A375 (cell line): Measurements from ENCODE around the gene LDLR. TPM values are rescaled to one million over a fixed set of nuclear protein-coding genes. Genes with fewer than 3 reads are reported as not detected.

ENCODE experiments used
- total RNA-seq: library from RNA; depleted of rRNA; stranded (reverse); fragments of >200 nt; shearing (Covaris generic); gene quantifications from 2 replicates; pipeline ENCODE4 v1.2.3, GENCODE V29; 2014; rRNA removed

The LDLR gene
- 198 and 231 TPM in 2 replicates for total RNA-seq

DNA sequence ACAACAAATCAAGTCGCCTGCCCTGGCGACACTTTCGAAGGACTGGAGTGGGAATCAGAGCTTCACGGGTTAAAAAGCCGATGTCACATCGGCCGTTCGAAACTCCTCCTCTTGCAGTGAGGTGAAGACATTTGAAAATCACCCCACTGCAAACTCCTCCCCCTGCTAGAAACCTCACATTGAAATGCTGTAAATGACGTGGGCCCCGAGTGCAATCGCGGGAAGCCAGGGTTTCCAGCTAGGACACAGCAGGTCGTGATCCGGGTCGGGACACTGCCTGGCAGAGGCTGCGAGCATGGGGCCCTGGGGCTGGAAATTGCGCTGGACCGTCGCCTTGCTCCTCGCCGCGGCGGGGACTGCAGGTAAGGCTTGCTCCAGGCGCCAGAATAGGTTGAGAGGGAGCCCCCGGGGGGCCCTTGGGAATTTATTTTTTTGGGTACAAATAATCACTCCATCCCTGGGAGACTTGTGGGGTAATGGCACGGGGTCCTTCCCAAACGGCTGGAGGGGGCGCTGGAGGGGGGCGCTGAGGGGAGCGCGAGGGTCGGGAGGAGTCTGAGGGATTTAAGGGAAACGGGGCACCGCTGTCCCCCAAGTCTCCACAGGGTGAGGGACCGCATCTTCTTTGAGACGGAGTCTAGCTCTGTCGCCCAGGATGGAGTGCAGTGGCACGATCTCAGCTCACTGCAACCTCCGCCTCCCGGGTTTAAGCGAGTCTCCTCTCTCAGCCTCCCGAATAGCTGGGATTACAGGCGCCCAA lies at the start of gene LDLR:
Gene LDLR, plus strand, starts transcription at position 210 of the 760 bp plus-strand sequence. Its CDS starts 86 bp downstream, at position 296.

DNA sequence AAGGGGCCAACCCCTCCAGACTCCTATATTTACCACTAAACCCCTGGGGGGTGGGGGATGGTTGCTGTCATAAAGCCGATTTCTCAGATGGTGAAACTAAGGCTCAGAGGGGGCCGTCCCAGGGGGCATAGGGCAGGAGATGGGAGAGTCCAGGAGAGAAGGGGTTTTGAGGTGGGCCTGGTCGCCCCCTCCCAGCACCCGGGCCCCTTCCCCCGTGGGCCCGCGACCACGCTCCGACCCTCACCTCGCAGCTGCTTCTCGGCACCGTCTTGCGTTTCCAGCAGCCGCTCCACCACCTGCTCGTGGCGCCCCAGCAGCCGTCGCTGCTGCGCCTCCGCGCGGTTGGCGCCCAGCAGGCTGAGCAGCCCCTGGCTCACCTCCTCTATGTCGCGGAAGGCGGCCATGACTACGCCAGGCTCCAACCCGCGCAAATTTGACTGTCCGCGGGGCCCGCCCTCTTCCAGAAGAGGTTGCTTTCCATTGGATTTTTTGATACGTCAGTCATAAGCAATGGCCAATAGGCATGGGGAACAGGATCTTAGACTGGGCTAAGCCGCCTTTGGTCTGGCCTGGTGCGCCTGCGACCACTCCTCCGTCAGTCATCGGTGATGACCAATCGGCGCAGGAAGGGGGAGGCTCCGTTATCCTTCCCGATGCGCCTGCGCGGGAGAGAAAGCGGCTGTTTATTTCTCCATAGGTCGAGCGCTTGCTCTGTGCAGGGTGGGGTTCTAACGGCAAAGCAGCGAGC lies 66.3 kb downstream of the LDLR start, which contains the start of gene SPC24:
Gene SPC24, minus strand, starts transcription at position 410 of the 748 bp plus-strand sequence. Its CDS starts 6 bp downstream, at position 404.

Other genes with a start within 250 kb of the LDLR start
- gene C19orf38, start 241.0 kb upstream of the LDLR start, total RNA-seq = 0.48 TPM in 1 of 2 replicates, not detected in the other
- 44.2 and 53.4 TPM in 2 replicates for gene CARM1, start 217.9 kb upstream of the LDLR start, total RNA-seq
- 86.8 and 88.2 TPM in 2 replicates for gene YIPF2, start 160.8 kb upstream of the LDLR start, total RNA-seq
- 49.9 and 52.5 TPM in 2 replicates for gene TIMM29, start 160.7 kb upstream of the LDLR start, total RNA-seq
- 218 and 226 TPM in 2 replicates for gene SMARCA4, start 128.4 kb upstream of the LDLR start, total RNA-seq
- gene SPC24, start 66.3 kb downstream of the LDLR start, total RNA-seq = 164 and 193 TPM in 2 replicates
- gene KANK2, start 108.1 kb downstream of the LDLR start, total RNA-seq = 56.0 and 56.1 TPM in 2 replicates
- gene ANGPTL8, start 150.2 kb downstream of the LDLR start, total RNA-seq = not detected in 2 replicates
- gene DOCK6, start 173.1 kb downstream of the LDLR start, total RNA-seq = 12.0 and 14.5 TPM in 2 replicates
- not detected in 2 replicates for gene TSPAN16, start 206.7 kb downstream of the LDLR start, total RNA-seq